GM13977 (cell line): ENCODE results near the gene ATAD3A.
A peak's percentile ranks its signal among the peaks of the same experiment; 100 is the strongest.
"Not testable (repeated sequence)": the region's sequence is repeated elsewhere in the genome, so short reads cannot be mapped to it uniquely, and the experiment has no call there.

Experiments used
- DNase-seq: peaks from one replicate; pipeline ENCODE4 v3.0.0; 2012; ENCODE audit warnings: low spot score
- in situ Hi-C: fragments of 300-500 bp; cut with MboI; formaldehyde crosslinking; loops from one replicate; pipeline ENCODE4 v1.12.0; 2022; ENCODE audit warnings: low sequenced_read_pairs, low pct_unique_long_range_greater_than_20kb, mixed read lengths, inconsistent platforms; ENCODE audit not compliant: unreplicated experiment
- TF ChIP-seq, protein P1 (sequence below): IDR thresholded peaks from 2 replicates; pipeline ENCODE4 v1.5.1; 2012; ENCODE audit warnings: mild to moderate bottlenecking, control low read depth; ENCODE audit not compliant: insufficient read depth; ENCODE audit errors: extremely low read depth, missing control alignments

The ATAD3A gene

DNA sequence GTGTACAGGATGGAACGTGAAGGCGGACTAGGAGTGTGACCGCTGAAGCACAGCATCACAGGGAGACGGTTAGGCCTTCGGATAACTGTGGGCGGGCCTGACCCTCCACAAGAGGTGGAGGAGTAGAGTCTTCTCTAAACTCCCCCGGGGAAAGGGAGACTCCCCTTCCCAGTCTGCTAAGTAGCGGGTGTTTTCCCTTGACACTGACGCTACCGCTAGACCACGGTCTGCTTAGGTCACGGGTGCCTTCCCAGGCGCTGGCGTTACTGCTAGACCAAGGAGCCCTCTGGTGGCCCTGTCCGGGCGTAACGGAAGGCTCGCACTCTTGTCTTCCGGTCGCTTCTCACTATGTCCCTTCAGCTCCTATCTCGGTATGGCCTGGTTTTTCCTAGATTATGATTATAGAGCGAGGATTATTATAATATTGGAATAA, 6.6 kb upstream of the ATAD3A start:
- in situ Hi-C loops, DNase-seq: not testable (repeated sequence)
- TF ChIP-seq, protein P1, sequence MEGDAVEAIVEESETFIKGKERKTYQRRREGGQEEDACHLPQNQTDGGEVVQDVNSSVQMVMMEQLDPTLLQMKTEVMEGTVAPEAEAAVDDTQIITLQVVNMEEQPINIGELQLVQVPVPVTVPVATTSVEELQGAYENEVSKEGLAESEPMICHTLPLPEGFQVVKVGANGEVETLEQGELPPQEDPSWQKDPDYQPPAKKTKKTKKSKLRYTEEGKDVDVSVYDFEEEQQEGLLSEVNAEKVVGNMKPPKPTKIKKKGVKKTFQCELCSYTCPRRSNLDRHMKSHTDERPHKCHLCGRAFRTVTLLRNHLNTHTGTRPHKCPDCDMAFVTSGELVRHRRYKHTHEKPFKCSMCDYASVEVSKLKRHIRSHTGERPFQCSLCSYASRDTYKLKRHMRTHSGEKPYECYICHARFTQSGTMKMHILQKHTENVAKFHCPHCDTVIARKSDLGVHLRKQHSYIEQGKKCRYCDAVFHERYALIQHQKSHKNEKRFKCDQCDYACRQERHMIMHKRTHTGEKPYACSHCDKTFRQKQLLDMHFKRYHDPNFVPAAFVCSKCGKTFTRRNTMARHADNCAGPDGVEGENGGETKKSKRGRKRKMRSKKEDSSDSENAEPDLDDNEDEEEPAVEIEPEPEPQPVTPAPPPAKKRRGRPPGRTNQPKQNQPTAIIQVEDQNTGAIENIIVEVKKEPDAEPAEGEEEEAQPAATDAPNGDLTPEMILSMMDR, result peak; percentile 36

DNA sequence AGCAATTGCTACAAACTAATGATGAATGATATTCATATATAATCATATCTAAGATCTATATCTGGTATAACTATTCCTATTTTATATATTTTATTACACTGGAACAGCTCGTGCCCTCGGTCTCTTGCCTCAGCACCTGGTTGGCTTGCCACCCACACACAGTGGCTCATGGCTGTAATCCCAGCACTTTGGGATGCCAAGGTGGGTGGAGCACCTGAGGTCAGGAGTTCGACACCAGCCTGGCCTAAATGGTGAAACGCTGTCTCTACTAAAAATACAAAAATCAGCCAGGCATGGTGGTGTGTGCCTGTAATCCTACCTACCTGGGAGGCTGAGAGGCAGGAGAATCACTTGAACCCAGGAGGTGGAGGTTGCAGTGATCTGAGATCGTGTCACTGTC, 6.2 kb upstream of the ATAD3A start:
- DNase-seq, in situ Hi-C loops: not testable (repeated sequence)

DNA sequence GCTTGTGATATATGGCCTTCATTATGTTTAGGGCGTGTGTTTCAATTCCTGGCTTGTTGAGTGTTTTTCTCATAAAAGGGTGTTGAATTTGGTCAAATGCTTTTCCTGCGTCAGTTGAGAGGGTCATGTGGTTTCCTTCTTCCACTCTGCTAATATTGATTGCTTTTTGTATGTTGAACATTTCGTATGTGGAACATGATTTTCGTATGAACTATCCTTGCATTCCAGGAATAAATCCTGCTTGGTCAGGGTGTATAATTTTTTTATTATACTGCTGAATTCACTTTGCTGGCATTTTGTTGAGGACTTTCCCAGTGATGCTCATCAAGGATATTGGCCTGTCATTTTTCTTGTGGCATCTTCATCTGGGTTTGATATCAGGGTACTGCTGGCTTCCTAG, 4.7 kb upstream of the ATAD3A start:
- in situ Hi-C loops, result no loop called here
- DNase-seq, result no peak
- TF ChIP-seq, protein P1, result no peak

DNA sequence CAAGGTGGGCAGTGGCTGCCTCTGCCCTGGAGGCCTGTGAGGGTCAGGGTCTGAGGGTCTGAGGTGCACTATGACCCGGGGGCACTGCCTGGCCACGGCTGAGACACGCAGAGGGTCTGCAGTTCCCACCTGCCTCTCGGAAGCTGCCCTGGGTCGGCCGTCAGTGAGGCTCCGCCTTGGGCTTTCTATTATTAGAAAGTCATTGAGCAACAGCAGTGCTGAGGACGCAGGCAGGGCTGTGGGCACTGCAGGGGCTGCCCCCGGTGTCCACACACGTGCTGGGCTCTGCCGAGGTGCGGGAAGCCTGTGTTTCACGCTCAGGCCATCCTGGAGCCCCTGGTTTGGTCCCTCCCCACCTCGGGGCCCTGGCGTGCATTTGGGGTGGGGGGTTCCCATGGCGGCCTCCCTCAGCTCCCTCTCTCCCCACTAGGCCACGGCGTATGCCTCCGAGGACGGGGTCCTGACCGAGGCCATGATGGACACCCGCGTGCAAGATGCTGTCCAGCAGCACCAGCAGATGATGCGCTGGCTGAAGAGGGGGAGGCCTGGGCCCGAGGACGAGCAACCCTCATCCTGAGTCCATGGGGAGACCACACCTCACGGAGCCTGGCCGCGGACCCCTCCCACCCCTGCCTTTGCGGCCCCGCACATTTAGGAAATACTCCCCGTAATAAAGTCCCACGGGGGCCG, 3.0 kb upstream of the ATAD3A start:
- DNase-seq, in situ Hi-C loops: not testable (repeated sequence)

DNA sequence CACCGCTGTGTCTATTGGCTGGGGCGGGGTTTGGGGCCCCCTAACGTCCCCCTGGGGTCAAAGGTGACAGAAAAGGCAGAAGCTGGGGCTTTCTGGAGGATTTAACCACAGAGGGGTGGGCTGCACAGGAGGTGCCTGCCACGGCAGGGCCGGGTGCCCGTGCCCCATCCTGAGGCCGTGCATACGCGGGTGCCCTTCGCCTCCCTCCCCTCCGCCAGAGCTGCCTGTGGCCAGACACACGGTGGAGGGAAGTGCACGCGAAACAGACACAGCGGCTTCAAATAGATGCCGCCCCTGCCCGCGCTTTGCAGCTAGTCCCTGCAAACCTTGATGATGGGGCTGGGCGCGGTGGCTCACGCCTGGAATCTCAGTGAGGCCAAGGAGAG, 2.5 kb upstream of the ATAD3A start:
- in situ Hi-C loops, DNase-seq: not testable (repeated sequence)

DNA sequence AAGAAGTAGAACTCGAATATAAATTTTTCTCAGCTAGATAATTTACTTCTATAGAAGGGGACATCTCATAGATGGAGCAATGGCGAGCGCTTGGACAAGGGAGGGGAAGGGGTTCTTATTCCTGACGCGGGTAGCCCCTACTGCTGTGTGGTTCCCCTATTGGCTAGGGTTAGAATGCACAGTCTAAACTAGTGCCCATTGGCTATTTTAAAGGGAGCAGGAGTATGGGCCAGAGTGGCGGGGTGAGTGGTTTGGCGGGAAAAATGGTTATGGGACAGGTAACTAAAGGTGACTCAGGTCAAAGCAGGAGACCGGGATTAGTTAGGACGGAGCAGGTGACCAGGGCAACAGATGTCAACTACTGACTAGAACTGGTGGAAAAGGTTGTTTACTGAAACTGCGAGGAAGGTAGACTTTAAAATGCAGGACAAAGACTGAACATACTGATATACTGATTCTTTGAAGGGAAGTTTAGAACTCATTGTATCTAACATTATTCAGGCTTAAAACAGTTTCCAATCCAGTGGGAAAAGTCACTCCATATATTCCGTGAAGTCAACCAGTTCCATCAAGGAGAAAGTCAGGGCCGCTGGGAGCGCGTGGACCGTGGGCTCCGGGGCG, 940 bp upstream of the ATAD3A start:
- in situ Hi-C loops, result no loop called here
- TF ChIP-seq, protein P1, result no peak
- no peak for DNase-seq

DNA sequence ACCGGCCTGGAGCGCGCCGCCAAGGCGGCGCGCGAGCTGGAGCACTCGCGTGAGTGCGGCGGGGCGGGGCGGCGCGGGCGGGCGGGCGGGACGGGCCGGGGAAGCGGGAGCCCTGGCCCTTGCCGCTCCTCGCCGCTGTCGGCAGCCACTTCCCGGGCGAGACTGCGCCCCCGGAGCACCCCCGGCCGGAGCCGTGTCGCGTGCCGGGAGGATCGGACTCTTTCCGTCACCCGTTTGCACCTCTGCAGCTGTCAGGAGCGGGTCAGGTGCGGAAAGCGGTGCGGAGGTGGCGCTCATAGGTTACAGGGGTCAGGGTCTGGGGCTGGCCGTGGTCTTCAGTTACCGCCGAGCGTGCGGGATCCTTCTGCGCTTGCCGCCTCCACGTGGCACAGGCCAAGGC, 463 bp downstream of the ATAD3A start:
- DNase-seq, in situ Hi-C loops: not testable (repeated sequence)

DNA sequence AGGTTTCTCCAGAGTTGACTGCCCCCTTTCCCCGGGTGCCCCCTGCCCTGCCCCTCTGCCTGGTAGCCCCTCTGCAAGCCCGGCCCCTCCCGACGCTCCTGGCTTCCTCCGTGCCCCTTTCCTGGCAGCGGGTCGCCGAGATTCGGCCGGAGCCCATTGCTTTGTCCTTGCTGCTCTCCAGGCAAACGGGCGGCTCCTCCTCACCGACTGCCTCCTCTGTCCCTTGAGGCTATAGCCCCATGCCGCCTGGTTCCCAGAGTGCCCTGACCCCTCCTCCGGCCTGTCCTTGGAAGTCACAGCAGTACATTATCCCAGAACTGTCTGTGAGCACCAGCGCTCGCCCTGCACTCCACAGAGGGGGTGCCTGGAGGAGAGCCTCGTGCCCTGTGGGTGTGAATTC, 1.7 kb downstream of the ATAD3A start:
- in situ Hi-C loops, result not testable (repeated sequence)

DNA sequence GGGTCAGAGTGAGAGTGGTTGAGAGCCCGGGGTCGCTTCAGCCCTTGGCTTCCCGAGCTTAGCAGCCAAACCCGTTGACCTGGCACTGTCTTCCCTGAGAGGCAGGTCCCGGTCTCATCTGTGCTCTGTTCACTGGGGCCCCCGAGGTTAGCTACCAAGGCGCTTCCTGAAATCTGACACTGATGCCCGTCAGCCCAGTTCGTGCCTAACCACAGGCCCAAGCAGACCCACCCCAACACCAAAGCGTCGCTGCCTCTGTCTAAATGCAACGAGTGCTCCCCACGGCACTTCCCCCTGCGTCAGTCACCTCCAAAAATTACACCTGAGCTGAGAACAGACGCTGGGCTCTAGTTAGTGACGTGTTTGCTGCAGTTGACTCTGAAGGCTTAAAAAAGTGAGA, 2.4 kb downstream of the ATAD3A start:
- DNase-seq, in situ Hi-C loops: not testable (repeated sequence)

More for the DNA sequence above, 1.7 kb downstream of the ATAD3A start:
- DNase-seq, result not testable (repeated sequence)

DNA sequence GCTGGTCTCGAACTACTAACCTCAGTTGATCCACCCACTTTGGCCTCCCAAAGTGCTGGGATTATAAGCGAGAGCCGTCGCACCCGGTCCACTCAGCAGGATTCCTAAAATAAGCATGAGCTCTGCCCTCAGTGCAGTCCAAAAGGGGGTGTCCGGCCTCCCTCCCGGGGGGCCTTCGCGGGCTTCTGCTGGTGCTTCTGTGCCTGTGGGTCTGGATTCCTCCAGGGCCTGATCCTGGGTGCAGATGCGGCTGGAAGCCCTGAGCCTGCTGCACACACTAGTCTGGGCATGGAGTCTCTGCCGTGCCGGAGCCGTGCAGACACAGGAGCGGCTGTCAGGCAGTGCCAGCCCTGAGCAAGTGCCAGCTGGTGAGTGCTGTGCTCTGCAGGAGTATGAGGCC, 5.0 kb downstream of the ATAD3A start:
- in situ Hi-C loops, DNase-seq: not testable (repeated sequence)
